Kasumi-1 (cell line): ENCODE measurements around the gene GNAL.

Experiments
- DNase-seq, 2 experiments: peaks; one replicate each; lab custom pipeline; 2025; lab: John Stamatoyannopoulos, UW

Gene GNAL

DNA sequence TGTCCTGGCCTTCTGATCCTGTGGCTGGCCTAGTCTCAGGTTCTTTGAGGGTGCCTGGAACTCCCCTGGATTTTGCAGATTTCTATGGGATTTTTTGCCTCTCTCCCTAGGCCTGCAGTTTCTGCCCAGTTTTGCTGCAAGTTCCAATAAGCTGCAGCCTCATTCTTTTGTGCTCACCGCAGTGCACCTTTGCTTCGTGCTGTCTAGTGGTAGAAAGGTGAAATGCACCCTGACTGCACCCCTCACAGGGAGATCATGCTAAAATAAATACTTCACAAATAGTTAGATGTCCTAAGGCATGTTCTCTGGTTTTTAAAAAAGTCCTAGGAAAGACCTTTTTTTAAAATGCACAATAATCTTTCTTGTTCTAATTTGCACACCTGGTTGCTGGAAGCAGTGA lies 72.5 kb downstream of the GNAL start:
- DNase-seq: no peak

DNA sequence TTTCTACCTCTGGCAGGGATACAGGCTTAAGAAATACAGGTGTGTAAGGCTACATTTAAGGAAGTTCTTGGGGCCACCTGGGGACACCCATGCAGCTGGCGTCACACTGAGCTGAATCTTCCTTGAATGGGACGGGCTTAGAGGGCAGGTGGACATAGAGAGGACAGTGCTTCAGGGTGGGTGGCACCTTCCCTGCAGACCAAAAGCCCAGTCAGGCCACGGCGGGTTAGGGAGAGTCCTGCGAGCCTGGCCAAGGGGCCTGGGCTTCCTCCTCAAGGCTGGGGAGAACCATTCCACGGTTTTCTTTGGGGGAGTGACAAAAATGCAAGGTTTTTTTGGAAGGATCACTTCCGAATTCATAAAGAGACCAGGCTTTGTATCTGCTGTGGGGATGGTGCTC lies 73.4 kb downstream of the GNAL start:
- DNase-seq: no peak

DNA sequence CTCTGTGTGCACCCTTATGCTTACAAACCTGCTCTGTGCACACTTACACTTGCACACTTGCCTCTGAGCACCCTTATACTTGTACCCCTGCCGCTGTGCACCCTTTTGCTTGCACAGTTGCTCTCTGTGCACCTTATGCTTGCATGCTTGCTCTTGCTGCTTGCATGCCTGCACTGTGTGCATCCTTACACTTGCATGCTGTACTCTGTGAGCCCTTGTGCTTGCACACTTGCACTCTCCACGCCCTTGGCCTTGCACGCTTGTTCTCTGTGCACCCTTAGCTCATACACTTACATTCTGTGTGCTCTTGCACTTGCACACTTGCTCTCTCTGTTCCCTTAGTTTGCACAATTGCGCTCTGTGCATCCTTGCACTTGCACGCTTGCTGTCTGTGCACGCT lies 78.3 kb downstream of the GNAL start:
- DNase-seq: no peak

DNA sequence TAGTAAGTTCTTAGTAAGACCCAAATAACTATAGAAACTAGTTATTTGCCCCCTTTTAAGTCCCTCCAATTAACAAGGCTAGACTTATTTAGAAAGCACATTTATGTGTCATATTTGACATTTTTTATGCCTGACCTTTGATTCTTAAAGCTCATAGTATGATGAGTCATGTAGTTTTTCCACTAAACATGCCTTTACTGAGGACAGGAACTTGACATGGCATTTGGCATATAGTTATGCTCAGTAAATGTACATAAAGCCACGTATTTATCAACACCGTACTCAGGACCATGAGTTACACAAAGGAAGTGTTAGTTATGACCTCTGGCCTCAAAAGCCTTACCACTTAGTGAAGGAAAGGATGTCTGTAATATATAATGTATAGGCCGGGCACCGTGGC lies 78.9 kb downstream of the GNAL start:
- DNase-seq: no peak

DNA sequence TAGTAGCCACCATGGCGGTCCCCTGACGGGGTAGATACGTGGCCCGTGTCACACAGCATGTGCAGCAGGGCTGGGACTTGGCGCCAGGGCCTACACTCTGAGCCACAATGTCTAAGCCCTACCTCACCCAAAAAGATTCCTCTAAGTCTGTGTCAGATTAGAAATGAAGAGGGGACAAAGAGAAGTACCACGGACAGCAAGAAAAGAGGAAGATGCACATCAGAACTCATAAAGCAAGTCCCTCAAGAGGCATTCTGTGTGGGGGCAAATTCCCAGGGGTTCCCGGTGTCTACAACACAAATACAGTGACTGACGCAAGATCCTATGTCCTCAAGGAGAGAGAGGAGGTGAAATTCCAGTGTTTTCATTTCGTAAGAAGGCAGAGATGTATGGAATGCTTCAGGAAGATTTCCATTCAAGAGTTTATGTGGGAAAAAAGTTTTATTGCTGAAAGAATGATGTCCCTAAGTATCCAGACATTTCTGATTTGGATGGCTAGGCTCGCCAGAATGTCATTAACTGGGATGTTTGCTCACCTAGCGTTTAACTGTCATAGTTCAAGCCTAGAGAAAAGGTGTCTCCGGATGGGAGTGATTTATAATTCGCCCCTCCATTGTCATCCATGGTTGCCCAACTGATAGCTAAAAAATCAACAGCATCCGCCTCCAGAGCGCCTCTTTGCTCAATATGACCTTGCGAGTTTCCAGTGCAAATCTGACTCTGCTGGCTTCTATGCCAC lies 86.5 kb downstream of the GNAL start:
- no peak for DNase-seq

DNA sequence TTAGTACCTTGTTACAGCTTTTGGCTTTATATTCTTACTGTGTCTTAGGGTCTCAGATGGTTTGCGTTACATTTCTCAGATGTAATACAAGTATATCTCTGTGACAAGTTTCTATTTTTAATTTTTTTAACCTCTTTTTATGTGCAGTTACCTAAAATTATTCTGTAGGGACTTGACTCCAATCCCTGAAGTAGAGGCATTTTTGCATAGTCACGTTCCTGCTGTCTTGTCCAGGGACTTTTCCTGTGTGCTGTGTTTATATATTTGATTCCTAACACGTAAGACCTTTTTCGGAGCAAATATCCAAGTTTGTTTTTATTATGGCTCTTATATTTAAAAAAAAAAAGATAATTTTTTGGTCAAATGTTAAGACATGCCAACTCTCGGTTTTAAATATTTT lies 91.0 kb downstream of the GNAL start:
- no peak for DNase-seq

DNA sequence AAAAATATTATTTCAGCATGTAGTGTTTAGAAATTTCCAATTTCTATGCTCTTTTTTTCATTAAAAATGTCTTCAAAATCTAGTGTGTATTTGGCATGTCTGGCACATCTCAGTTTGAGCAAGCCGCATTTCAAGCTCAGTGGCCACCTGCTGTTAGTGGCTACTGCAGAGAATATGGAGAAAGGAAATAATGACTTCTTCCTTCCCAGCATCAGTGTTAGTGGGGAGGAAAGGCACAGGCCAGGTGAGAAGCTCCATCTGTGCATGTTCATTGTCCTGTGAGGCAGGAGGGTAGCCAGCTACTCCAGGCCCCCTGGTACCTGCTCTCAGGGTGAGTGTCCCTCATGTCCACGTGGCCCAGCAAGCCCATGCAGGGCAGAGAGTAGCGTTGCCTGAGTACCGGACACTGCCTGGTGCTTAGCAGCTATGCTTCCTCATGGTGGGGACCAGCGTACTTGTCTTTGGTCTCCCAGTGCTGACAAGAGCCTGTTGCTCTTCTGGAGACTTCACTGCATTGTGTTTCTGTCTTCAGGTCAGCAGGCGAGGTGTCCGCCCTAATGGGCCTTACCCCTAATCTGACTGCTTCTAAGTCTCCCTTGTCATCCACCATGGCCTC lies 94.8 kb downstream of the GNAL start:
- no peak for DNase-seq

DNA sequence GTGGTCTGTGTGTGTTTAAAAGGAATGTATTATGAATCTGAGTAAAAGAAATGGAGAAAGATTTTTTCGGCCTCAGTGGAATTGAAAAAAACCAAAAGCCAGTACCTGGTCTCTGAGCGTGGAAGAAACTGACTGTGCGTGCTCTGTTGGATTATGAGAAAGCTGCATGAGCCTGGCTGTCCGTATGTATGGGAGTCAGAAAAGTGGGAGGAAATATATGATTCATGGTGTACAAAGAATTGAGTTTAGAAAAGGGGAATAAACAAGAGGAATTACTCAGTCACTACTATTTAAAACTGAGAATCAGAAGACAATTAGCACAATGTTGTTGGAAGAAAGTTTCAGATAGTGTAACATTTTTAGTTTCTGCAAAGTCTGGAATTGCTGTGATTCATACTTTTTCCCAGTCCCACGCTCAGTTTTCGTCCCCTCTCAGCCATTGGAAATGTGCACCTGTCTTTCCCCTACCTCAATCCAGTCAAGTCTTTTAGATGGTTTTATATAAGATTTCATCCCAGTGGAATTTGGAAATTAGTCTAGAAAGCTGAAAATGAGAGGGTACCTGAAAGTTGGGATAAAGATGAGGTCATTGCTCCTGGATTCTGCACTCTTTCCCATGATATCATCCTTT lies 95.7 kb downstream of the GNAL start:
- no peak for DNase-seq

DNA sequence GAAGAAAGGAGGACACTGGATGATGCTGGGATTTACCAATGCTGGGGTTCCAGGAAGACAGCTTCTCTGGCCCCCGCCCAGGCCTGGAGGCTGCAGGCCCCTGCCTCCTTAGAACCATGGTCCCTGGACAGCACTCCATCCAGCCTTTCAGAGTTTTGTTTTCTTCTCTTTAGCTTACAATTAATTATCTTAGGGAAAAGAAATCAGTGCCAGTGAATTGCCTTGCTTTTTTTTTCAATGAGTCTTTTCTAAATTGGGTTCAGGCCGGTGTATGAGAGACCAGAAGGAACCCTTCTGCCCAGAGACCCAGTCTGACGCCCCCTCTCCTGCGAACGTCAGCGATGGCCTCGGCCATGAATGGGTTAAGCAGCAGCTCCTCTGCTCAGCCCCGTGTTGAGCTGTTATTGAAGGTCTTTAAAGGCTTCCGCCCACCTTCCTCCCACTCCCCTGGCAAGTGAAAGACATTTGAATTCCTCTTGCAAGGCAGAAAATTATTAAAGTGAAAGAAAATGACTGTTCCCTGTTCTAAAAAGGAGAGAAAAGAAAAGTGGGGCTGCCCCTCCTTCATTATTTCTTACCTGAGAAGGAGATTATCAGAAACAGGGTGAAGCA lies 96.5 kb downstream of the GNAL start:
- DNase-seq: no peak

DNA sequence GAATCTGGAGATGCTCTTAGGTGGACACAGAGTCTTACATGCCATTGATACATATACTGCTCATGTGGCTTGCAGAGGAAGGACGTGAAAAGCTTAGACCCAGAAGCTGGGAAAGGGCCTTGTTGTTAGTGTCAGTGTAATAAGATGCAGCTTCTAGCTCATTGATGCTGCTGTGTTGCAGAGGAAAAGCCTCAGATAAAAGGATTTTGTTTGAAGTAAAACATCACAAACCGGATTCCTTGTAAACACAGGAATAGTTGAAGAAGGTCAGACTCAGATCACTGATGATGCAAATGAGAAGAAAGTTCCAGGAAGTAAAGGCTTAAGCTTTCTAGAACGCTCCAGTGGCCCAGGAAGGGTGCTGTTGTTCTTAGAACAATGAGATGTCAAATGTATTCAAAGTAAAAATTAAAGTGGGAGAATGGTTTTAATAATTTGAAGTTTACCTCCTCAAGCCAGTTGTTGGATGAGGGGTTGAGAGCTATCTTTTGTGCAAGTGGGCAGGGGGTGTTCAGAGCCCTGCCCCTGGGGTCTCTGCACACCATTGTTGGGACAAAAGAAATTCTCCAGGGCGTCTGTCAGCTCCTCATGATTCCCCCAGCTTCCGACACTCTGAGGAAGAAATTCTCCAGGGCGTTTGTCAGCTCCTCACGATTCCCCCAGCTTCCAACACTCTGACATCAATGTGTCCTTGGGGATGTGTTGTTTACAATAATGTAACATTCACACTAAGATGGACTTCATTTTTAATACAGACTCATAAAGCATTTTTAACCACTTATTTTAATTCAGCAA lies 100.8 kb downstream of the GNAL start:
- DNase-seq: no peak

DNA sequence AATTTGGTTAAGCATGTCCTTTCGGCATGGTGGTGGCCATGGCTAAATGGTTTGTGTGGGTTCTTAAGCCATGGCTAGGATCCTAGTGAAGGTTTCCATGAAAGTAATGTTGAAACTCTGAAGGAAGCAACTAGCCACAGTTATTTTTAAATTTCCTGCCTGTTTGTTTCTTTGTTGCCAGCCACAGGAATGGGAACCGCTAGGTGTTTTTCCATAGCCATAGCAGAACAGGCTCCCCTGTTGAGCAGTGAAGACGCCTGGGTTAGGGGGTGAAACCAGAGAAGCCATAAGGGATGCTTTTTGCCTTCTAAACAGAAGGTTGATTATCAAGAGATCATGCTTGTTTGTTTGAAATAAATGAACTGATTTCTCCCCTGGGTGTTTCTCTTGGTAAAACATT lies 102.1 kb downstream of the GNAL start:
- DNase-seq: no peak

DNA sequence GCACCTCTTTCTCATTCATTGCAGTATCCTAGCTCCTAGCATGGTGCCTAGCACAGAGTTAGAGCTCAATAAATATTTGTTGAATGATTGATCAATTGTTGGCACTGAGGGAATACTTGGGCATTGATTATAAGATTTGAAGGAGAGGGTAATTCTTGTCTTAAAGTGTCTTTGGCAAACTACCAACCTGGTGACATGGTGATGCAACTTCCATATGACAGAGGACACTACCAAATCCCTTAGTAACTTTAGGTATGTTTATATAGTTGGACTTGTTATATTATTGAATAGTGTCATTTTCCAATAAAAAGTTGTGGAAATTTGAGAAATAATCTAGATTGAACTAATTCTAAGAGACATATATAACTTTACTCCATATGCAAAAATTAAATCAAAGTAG lies 103.6 kb downstream of the GNAL start:
- no peak for DNase-seq

DNA sequence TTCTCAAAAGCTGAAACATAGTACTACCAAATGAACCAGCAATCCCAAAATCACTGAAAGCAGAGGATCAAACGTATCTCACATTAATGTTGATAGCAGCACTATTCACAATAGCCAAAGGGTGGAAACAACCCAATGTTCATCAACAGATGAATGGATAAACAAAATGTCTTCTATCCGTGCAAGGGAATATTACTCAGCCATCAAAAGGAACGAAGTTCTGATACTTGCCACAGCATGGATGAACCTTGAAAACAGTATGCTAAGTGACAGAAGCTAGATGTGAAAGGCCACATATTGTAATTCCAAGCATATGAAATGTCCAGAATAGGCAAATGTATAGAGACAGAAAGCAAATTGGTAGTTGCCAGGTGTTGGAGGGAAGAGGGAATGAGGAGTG lies 105.1 kb downstream of the GNAL start:
- no peak for DNase-seq

DNA sequence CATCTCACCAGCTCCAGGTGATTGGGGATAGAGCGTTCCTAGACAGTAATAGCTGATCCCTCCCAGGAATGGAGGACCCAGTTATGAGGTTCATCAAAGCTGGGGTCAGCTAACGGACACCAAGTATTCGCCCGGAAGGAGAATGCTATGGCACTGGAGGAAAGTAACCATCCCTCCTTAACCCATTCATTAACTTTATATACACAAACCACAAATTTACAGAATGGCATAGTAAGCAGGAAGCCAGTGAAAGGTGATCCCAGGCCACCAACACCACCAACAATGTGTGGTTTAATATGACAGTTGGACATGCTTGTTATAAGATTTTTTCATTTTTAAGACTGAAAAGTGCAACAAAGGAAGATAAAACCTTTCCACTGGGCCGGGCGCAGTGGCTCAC lies 106.9 kb downstream of the GNAL start:
- no peak for DNase-seq

DNA sequence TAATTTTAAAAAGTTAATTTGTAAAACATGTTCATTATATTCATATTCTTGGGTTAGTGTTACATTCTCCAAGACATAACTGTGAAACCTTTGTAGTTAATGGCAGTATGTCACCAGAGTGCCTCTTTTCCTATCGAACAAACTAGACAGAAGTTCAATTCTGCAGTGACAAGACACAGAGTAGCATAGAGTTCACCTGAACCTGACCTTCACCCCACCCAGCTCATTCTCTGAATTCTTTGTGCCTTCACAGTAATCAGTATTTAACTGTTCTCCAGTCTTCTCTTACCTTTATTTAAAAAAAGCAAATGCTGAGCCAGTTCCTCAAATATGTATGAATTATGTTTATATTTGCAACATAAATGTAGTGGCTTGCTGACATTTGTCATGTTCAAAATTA lies 109.2 kb downstream of the GNAL start:
- no peak for DNase-seq

DNA sequence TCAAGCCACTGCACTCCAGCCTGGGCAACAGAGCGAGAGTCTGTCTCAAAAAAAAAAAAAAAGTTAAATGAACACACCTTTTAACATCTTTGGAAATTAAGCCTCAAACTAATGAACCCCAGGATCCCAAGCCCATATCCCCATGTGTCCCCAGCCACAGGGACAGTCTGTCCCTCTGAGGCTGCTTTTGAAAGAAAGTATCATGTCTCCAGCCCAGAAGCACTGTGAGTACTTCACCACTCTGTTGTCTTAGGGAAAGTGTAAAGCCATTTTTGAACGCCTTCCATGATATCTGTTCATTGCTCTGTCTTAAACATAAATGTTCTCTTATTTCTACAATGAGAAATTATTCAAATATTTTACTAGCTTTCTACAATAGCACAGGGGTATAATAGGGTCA lies 110.0 kb downstream of the GNAL start:
- DNase-seq: no peak

DNA sequence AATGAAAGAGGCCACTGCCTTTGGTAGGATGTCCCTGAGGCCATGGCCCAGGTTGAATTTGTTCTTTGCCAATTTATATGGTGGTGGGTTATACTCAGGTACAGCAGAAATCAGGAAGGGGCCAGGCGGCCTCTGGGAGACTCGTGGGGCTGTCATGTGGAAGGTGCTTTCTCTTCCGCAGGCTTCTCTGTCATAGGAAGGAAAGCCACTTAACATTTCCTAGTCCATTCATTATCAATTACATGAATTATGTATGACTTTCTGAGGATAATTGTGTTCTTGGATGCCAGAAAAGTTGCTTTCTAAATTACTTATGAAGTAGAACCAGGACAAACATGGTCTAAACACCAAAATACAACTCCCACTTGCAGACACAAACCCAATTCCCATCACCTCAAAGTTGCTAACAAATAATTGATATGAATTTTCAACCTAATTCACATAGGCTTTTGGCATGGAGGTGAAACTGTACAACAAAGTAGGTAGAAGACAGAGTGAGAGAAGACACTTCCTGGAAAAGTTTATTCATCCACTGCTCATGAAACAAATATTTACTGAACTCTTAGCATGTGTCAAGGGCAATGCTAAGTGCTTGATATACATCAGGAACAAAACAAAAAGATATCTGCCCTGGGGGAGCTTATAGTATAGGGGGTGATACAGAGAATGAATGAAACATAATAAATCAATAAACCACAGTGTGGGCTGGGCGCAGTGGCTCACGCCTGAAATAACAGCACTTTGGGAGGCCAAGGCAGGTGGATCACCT lies 111.7 kb downstream of the GNAL start:
- no peak for DNase-seq

DNA sequence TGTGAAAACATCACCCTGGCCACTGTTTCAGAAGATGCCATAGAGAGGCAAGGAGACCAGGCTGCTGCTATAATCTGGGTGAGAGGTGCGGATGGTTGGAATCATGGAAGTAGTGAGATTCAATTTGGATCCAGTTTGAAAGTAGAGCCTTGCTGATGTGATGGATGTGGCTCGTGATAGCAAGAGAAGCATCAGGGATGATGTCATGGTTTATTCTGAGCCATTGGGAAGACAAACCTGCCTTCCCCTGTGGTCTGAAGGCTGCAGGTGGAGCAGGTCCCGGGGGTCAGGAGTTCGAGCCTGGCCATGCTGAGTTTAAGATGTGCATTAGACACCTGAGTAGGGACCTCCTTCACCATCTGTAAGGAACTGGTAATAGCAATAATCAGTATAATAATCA lies 112.5 kb downstream of the GNAL start:
- no peak for DNase-seq

DNA sequence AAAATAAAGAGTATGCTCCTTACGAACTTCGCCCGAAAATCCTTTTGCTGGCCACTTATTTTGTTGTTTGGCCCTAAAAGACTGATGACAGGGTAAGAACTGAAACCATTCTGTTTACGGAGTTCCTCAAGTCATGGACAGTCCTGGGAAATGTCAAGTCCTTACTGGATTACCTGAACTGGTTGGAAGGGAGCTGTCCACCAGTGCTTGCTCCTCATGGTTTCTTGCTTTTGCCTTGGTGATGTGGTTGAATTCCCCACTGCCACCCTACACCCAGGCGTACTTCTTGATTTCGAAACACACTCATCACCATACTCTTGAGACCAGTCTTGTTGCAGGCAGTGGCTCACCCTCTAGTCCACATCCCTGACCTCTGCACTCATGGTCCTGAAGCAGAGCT lies 113.1 kb downstream of the GNAL start:
- DNase-seq: no peak

DNA sequence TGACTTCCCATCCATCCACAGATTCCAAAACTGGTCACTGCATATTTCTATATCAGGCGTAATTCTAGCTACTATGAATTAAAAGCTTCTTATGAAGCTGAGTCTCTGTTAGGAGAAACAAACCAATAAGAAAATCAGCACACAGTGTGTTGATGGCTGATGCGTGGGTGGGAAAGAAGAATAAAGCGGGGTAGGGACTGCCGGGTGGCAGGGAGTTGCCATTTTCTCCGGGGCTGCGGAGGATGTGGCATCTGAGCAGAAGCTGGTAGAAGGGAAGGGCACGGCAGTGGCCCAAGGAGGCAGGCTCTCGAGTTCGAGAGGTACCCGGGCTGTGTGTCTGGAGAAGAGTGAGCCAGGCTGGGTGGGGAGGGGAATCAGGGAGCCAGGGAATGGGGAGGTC lies 113.5 kb downstream of the GNAL start:
- DNase-seq: no peak

DNA sequence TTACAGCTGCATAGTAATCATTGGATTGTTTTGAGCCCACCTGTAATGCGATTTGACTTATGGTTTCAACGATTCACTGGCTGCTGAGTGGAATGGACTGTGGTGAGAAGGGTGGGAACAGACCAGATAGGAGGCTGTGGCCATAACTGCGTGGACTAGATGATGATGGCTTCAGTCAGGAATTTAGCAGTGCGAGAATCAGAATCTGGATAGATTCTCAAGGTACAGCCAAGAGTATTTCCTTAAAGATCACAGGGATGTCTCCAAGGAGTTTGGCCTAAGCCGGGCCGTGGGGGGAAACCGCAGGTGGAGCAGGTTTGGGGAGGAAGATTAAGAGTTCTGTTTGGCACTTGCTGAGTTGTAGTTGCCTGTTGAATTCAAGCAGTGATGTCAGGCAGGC lies 118.2 kb downstream of the GNAL start:
- no peak for DNase-seq
